HCT116 (cell line): ENCODE results near the gene TIMM44. TPM values are rescaled to one million over a fixed set of nuclear protein-coding genes. Genes with fewer than 3 reads are reported as not detected.

Experiments used
- ATAC-seq: fragments of 200-7000 bp; cut with Tn5 transposase; 2 replicates; pipeline ENCODE4 v1.9.1; 2020; ENCODE audit warnings: mild to moderate bottlenecking, moderate library complexity
- BruUV-seq: library from RNA; stranded (reverse); fragments of 400-500 nt; replicated peaks from 2 replicates; lab custom pipeline; 2021; lab: Mats Ljungman, UMichigan
- CTCF ChIA-PET: fragments of 300-600 bp; sonication (Branson Sonifier 250); formaldehyde crosslinking; loops from one replicate; lab custom pipeline; 2021; ENCODE audit warnings: antibody characterized with exemption; lab: Charles Lee
- POLR2A ChIA-PET: fragments of 300-600, 350-600 bp; sonication (Branson Sonifier 250); formaldehyde crosslinking; loops from one replicate; lab custom pipeline; 2021; ENCODE audit warnings: antibody characterized with exemption; lab: Charles Lee
- RAD21 ChIA-PET, 2 experiments: fragments of 300-600 bp; sonication (Branson Sonifier 250); formaldehyde crosslinking; loops; one replicate each; lab custom pipeline; 2023; ENCODE audit warnings: low total read pairs in 2 of 2; ENCODE audit not compliant: uncharacterized antibody in 2 of 2, unreplicated experiment in 2 of 2, low non-redundant PET in 1 of 2; lab: Charles Lee
- DNase-seq: peaks from one replicate; pipeline ENCODE4 v3.0.0-alpha.2; 2010; ENCODE audit warnings: low read depth, low spot score
- H2AFZ ChIP-seq: fragments of 200-600 bp; shearing (Covaris generic), sonication (generic); 2 replicates; pipeline ENCODE4 v1.6.1; 2017; ENCODE audit warnings: low read depth, mixed run types, mixed read lengths, antibody characterized with exemption, low read length; ENCODE audit not compliant: poor library complexity, severe bottlenecking
- H3K27ac ChIP-seq: 2 replicates; pipeline ENCODE4 v1.5.1; 2012; ENCODE audit warnings: low read depth, low read length
- H3K27me3 ChIP-seq: fragments of 200-600 bp; sonication (generic); 2 replicates; pipeline ENCODE4 v1.6.1; 2016; ENCODE audit warnings: mixed run types, low read length, mixed read lengths; ENCODE audit not compliant: insufficient read depth
- H3K36me3 ChIP-seq, 2 experiments: fragments of 200-500 bp in 1 of 2; fragments of 200-600 bp in 1 of 2; sonication (Bioruptor generic) in 1 of 2; sonication (generic) in 1 of 2; 2 replicates each; pipeline versions ENCODE4 v1.5.1 to v1.6.1; 2014 to 2016; ENCODE audit warnings: low read length in 2 of 2, inconsistent platforms in 1 of 2, mixed read lengths in 1 of 2, mixed run types in 1 of 2; ENCODE audit not compliant: insufficient read depth in 2 of 2, control insufficient read depth in 1 of 2
- H3K4me1 ChIP-seq, 2 experiments: fragments of 200-600 bp in 1 of 2; sonication (generic) in 1 of 2; 2 replicates each; pipeline versions ENCODE4 v1.5.1 to v1.6.1; 2012 to 2017; ENCODE audit warnings: low read length in 2 of 2, inconsistent platforms in 1 of 2, mild to moderate bottlenecking in 1 of 2, mixed read lengths in 1 of 2, mixed run types in 1 of 2, moderate library complexity in 1 of 2; ENCODE audit not compliant: insufficient read depth in 2 of 2, control insufficient read depth in 1 of 2
- H3K4me2 ChIP-seq: fragments of 200-600 bp; sonication (generic); 2 replicates; pipeline ENCODE4 v1.6.1; 2017; ENCODE audit warnings: mixed run types, low read length, mixed read lengths
- H3K4me3 ChIP-seq, 2 experiments: fragments of 200-600 bp in 1 of 2; sonication (generic) in 1 of 2; replicated peaks in 1 of 2; 2 replicates each; pipeline ENCODE4 v1.5.1; 2011 to 2016; ENCODE audit warnings: low read length in 2 of 2, control low read depth in 1 of 2, low read depth in 1 of 2, mild to moderate bottlenecking in 1 of 2, mixed read lengths in 1 of 2, mixed run types in 1 of 2
- H3K79me2 ChIP-seq: fragments of 200-600 bp; sonication (generic); 2 replicates; pipeline ENCODE4 v1.6.1; 2017; ENCODE audit warnings: mild to moderate bottlenecking, mixed run types, low read length, moderate library complexity, mixed read lengths; ENCODE audit not compliant: insufficient read depth
- H3K9ac ChIP-seq: fragments of 200-600 bp; sonication (generic); 2 replicates; pipeline ENCODE4 v1.6.1; 2016; ENCODE audit warnings: low read length, mixed read lengths
- H3K9me2 ChIP-seq: fragments of 200-600 bp; sonication (generic), shearing (Covaris generic); 2 replicates; pipeline ENCODE4 v1.6.1; 2017; ENCODE audit warnings: mixed run types, mild to moderate bottlenecking, moderate library complexity; ENCODE audit not compliant: insufficient read depth
- H3K9me3 ChIP-seq, 2 experiments: fragments of 200-500 bp in 1 of 2; fragments of 200-600 bp in 1 of 2; sonication (Bioruptor generic) in 1 of 2; sonication (generic) in 1 of 2; 2 replicates each; pipeline ENCODE4 v1.6.1; 2014 to 2017; ENCODE audit warnings: low read length in 2 of 2, mixed read lengths in 2 of 2, inconsistent platforms in 1 of 2, low read depth in 1 of 2, mild to moderate bottlenecking in 1 of 2, mixed run types in 1 of 2, moderate library complexity in 1 of 2; ENCODE audit not compliant: control insufficient read depth in 1 of 2, insufficient read depth in 1 of 2
- H4K20me1 ChIP-seq: fragments of 200-600 bp; sonication (generic), shearing (Covaris generic); 2 replicates; pipeline ENCODE4 v1.6.1; 2017; ENCODE audit warnings: mixed run types, mild to moderate bottlenecking, moderate library complexity; ENCODE audit not compliant: insufficient read depth
- ATF3 ChIP-seq: IDR thresholded peaks from 2 replicates; pipeline ENCODE4 v1.6.1; 2012
- CBX3 ChIP-seq: IDR thresholded peaks from 2 replicates; pipeline ENCODE4 v1.6.1; 2012; ENCODE audit warnings: low read depth
- CEBPB ChIP-seq: IDR thresholded peaks from 2 replicates; pipeline ENCODE4 v1.6.1; 2012; ENCODE audit warnings: low read depth
- CTCF ChIP-seq, 3 experiments: fragments of 200-600 bp in 1 of 3; sonication (generic) in 1 of 3; IDR thresholded peaks in 2 of 3; conservative IDR thresholded peaks in 1 of 3; 2 replicates each; pipeline ENCODE4 v1.5.1; 2012 to 2017; ENCODE audit warnings: low read depth in 2 of 3, low read length in 2 of 3, antibody characterized with exemption in 1 of 3, borderline replicate concordance in 1 of 3, control low read depth in 1 of 3, mild to moderate bottlenecking in 1 of 3, mixed read lengths in 1 of 3, mixed run types in 1 of 3, moderate library complexity in 1 of 3; ENCODE audit not compliant: insufficient read depth in 1 of 3
- ELF1 ChIP-seq: IDR thresholded peaks from 2 replicates; pipeline ENCODE4 v1.6.1; 2012; ENCODE audit warnings: low read depth, borderline replicate concordance
- EZH2 ChIP-seq: fragments of 200-600 bp; sonication (generic); IDR thresholded peaks from 2 replicates; pipeline ENCODE4 v1.6.1; 2017; ENCODE audit warnings: antibody characterized with exemption, mixed run types
- EZH2phosphoT487 ChIP-seq: fragments of 200-600 bp; IDR thresholded peaks from 2 replicates; pipeline ENCODE4 v1.6.1; 2018; ENCODE audit warnings: antibody characterized with exemption, borderline replicate concordance
- FOSL1 ChIP-seq: IDR thresholded peaks from 2 replicates; pipeline ENCODE4 v1.6.1; 2012; ENCODE audit warnings: low read depth
- JUND ChIP-seq: IDR thresholded peaks from 2 replicates; pipeline ENCODE4 v1.6.1; 2012
- MAX ChIP-seq: IDR thresholded peaks from 2 replicates; pipeline ENCODE4 v1.6.1; 2012
- POLR2A ChIP-seq: IDR thresholded peaks from 2 replicates; pipeline ENCODE4 v1.7.0; 2011; ENCODE audit warnings: borderline replicate concordance; ENCODE audit not compliant: insufficient read depth, insufficient read length; ENCODE audit errors: extremely low read depth
- POLR2AphosphoS5 ChIP-seq: IDR thresholded peaks from 2 replicates; pipeline ENCODE4 v1.6.1; 2011; ENCODE audit warnings: mild to moderate bottlenecking, low read depth, low read length, moderate library complexity
- RAD21 ChIP-seq: IDR thresholded peaks from 2 replicates; pipeline ENCODE4 v1.6.1; 2012; ENCODE audit warnings: low read depth, mild to moderate bottlenecking
- REST ChIP-seq: IDR thresholded peaks from 2 replicates; pipeline ENCODE4 v1.6.1; 2012; ENCODE audit warnings: low read depth
- SIN3A ChIP-seq: IDR thresholded peaks from 2 replicates; pipeline ENCODE4 v1.6.1; 2012; ENCODE audit warnings: low read depth
- ZFX ChIP-seq: fragments of 450-650 bp; IDR thresholded peaks from 2 replicates; pipeline ENCODE4 v1.6.1; 2017
- ZNF274 ChIP-seq: fragments of 200-500 bp; sonication (Bioruptor generic); IDR thresholded peaks from 2 replicates; pipeline ENCODE4 v1.6.1; 2014; ENCODE audit warnings: mild to moderate bottlenecking, low read depth, low read length, inconsistent platforms
- intact Hi-C: fragments of 100-400 bp; cut with micrococcal nuclease; formaldehyde crosslinking; loops from 2 replicates; pipeline ENCODE4 v1.10.0; 2022
- total RNA-seq: library from RNA; stranded (reverse); gene quantifications from one replicate; pipeline ENCODE4 v1.2.1, GENCODE V29; 2021; ENCODE audit not compliant: unreplicated experiment

TIMM44 gene
- total RNA-seq, 1 experiment from 2014 or later, result 136 TPM

- TF ChIP-seq REST (no peak), JUND (no peak), SIN3A (no peak), EZH2 (no peak), FOSL1 (no peak), ATF3 (no peak), RAD21 (no peak)
These were observed 42.5 kb downstream of the TIMM44 start (continued) for GRCh38 chr19:7900931-7901330.

DNA sequence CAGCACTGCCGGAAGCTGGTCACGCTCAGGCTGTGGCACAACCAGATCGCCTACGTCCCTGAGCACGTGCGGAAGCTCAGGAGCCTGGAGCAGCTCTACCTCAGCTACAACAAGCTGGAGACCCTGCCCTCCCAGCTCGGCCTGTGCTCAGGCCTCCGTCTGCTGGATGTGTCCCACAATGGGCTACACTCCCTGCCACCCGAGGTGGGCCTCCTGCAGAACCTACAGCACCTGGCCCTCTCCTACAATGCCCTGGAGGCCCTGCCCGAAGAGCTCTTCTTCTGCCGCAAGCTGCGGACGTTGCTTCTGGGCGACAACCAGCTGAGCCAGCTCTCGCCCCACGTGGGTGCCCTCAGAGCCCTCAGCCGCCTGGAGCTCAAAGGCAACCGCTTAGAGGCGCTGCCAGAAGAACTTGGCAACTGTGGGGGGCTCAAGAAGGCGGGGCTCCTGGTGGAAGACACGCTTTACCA lies 43.0 kb downstream of the TIMM44 start:
- H4K20me1 ChIP-seq, result no peaks in the 10 kb centered on the region
- no peak overlapping the region for H3K4me3 ChIP-seq
- intact Hi-C loops, result no loop called here
- no TSS peak for BruUV-seq
- H3K27ac ChIP-seq, result no peak overlapping the region
- H3K27me3 ChIP-seq, result no peaks in the 10 kb centered on the region
- H3K4me2 ChIP-seq, result no peak overlapping the region
- H3K36me3 ChIP-seq, result peaks cover 0 to 9% of the 10 kb centered on the region in 2 experiments; a peak in 2 of 4 replicates
- RAD21 ChIA-PET, result no interaction called here
- H3K9me2 ChIP-seq, result no peaks in the 10 kb centered on the region
- ATAC-seq, result no peak
- no peak for TF ChIP-seq CBX3
- TF ChIP-seq SIN3A, result no peak
- no peak for TF ChIP-seq ZFX
- no peak for TF ChIP-seq EZH2phosphoT487
- no peak for TF ChIP-seq ELF1
- TF ChIP-seq CEBPB, result no peak
- no peak for TF ChIP-seq CTCF (IDR thresholded peaks at IDR 0.05 in 2 of 3, conservative IDR thresholded peaks at IDR 0.05 in 1 of 3; ENCODE audit: borderline replicate concordance in 1 of 3, insufficient read depth in 1 of 3, low read depth in 2 of 3, low read length in 2 of 3)
- no peak for TF ChIP-seq POLR2AphosphoS5
- no peak for TF ChIP-seq MAX
- TF ChIP-seq ZNF274, result no peak
- TF ChIP-seq POLR2A, result no peak
- TF ChIP-seq RAD21, result no peak
- TF ChIP-seq EZH2, result no peak
- TF ChIP-seq, all 23 proteins: peak for 0
- Histone ChIP-seq H3K4me1 (peaks cover 3 to 27% of the 10 kb centered on the region in 2 experiments; a peak in 2 of 4 replicates), H3K9ac (no peak overlapping the region), H3K9me3 (no peaks in the 10 kb centered on the region), H3K79me2 (peaks cover 25% of the 10 kb centered on the region), H2AFZ (no peak overlapping the region)
- ChIA-PET CTCF (interaction anchor here (1.3 kb wide), 1 partner anchor 32 kb away, joined by 5 read pairs; no protein-coding TSS in a partner anchor), POLR2A (interaction anchor here (1.1 to 1.4 kb wide), 4 partner anchors 9 to 31 kb away, joined by 3 to 5 read pairs (median 4); partner anchors contain the start of gene LRRC8E)
- no peak for DNase-seq
